Caco-2 (cell line): ENCODE data around the gene AMBRA1. TPM values are rescaled to one million over a fixed set of nuclear protein-coding genes. Genes with fewer than 3 reads are reported as not detected.

Experiments
- BruUV-seq: library from RNA; stranded (reverse); fragments of 400-500 nt; replicated peaks from 2 replicates; lab custom pipeline; 2021; lab: Mats Ljungman, UMichigan
- CTCF ChIA-PET: fragments of 300-600 bp; sonication (Branson Sonifier 250); formaldehyde crosslinking; loops from one replicate; lab custom pipeline; 2022; ENCODE audit warnings: antibody characterized with exemption; lab: Charles Lee
- POLR2A ChIA-PET: fragments of 300-600 bp; sonication (Branson Sonifier 250); formaldehyde crosslinking; loops from one replicate; lab custom pipeline; 2022; ENCODE audit warnings: antibody characterized with exemption; lab: Charles Lee
- DNase-seq, 2 experiments: peaks; one replicate each; pipeline versions ENCODE4 v3.0.0 to v3.0.0-alpha.2; 2020 to 2022
- H3K27me3 ChIP-seq: replicated peaks from 2 replicates; pipeline ENCODE4 v1.6.0; 2011; ENCODE audit warnings: low read length; ENCODE audit not compliant: control insufficient read depth, insufficient read depth
- H3K36me3 ChIP-seq: 2 replicates; pipeline ENCODE4 v1.5.1; 2011; ENCODE audit warnings: low read length; ENCODE audit not compliant: control insufficient read depth, insufficient read depth
- H3K4me1 ChIP-seq: fragments of 250-450 bp; sonication (Bioruptor Pico); 2 replicates; pipeline ENCODE4 v1.5.1; 2020; ENCODE audit warnings: mild to moderate bottlenecking
- H3K4me3 ChIP-seq: 2 replicates; pipeline ENCODE4 v1.5.1; 2011; ENCODE audit warnings: low read depth, mild to moderate bottlenecking, control low read depth, low read length
- H3K9me3 ChIP-seq: fragments of 250-450 bp; sonication (Bioruptor Pico); 2 replicates; pipeline ENCODE4 v1.5.1; 2020; ENCODE audit warnings: mild to moderate bottlenecking, moderate library complexity
- H3K27ac Mint-ChIP-seq: one replicate; pipeline ENCODE4 v1.8.0; 2022; ENCODE audit warnings: mixed read lengths; ENCODE audit not compliant: unreplicated experiment
- H3K27me3 Mint-ChIP-seq: one replicate; pipeline ENCODE4 v1.8.0; 2022; ENCODE audit warnings: mixed read lengths; ENCODE audit not compliant: insufficient read depth, unreplicated experiment
- H3K36me3 Mint-ChIP-seq: one replicate; pipeline ENCODE4 v1.8.0; 2022; ENCODE audit warnings: mild to moderate bottlenecking, mixed read lengths; ENCODE audit not compliant: insufficient read depth, unreplicated experiment
- H3K4me1 Mint-ChIP-seq: one replicate; pipeline ENCODE4 v1.8.0; 2022; ENCODE audit warnings: low read depth, mixed read lengths; ENCODE audit not compliant: unreplicated experiment
- H3K4me3 Mint-ChIP-seq: one replicate; pipeline ENCODE4 v1.8.0; 2022; ENCODE audit warnings: mild to moderate bottlenecking, moderate library complexity, mixed read lengths; ENCODE audit not compliant: unreplicated experiment
- H3K9me3 Mint-ChIP-seq: one replicate; pipeline ENCODE4 v1.8.0; 2022; ENCODE audit warnings: mixed read lengths; ENCODE audit not compliant: unreplicated experiment
- intact Hi-C: fragments of 100-400 bp; cut with micrococcal nuclease; formaldehyde crosslinking; loops from one replicate; pipeline ENCODE4 v1.10.0; 2022; ENCODE audit not compliant: unreplicated experiment
- total RNA-seq: library from RNA; stranded (reverse); gene quantifications from 2 replicates; pipeline ENCODE4 v1.2.3, GENCODE V29; 2022
- TF ChIP-seq, protein P1 (sequence below), 2 experiments: fragments of 200-600 bp in 1 of 2; IDR thresholded peaks; 1 replicate in 1 of 2; 2 replicates in 1 of 2; pipeline versions ENCODE4 v1.5.1 to v1.8.0; 2011 to 2022; ENCODE audit warnings: antibody characterized with exemption in 1 of 2, control low read depth in 1 of 2, inconsistent platforms in 1 of 2, low read depth in 1 of 2, low read length in 1 of 2, mild to moderate bottlenecking in 1 of 2, moderate library complexity in 1 of 2; ENCODE audit not compliant: insufficient read depth in 1 of 2, severe bottlenecking in 1 of 2, unreplicated experiment in 1 of 2

AMBRA1 gene
- total RNA-seq, 1 experiment from 2014 or later, result 48.1 TPM

DNA sequence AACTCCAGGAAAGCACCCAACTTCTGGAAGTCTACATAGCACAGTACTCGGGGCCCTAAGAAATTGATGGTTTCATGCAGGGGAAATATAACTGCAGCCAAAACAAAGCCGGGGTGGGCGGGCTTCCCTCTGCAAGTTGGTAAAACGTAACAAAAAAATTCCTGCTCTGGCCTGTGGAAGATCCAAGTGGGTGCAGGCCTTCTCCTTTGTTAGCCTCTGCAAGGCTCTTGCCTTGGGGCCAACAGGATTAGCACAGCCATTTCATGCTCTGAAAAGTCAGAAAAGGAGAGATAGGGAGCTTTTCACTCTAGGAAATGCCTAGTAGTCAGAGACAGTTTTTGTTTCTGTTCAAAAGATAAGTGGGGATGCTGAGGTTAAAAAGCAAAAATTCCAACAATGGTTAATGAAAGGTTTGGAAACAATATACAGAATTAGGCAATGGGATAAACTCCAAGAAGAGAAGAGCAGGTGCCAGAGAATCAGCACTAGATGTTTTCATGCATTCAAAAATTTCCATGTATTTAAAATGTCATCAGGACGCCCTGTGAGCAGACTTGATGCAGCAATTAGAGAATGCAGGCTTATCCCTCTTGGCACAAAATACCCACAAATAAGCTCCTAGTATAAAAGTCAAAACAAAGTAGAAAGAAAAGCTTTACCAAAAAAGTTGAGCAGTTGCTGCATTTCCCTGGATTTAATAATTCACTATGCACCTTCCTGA, 130.0 kb downstream of the AMBRA1 start:
- H3K4me3 Mint-ChIP-seq, result no peak overlapping the region
- H3K9me3 ChIP-seq, result no peaks in the 10 kb centered on the region
- ChIA-PET CTCF (interaction anchor here (0.5 kb wide), 1 partner anchor 17 kb away, joined by 3 read pairs; no protein-coding TSS in a partner anchor), POLR2A (no interaction called here)
- no peaks in the 10 kb centered on the region; the same call in 1 of the 2 replicates for H3K36me3 ChIP-seq
- H3K36me3 Mint-ChIP-seq, result peaks cover 23% of the 10 kb centered on the region
- intact Hi-C loops, result no loop called here
- peaks cover 25% of the 10 kb centered on the region for H3K4me1 ChIP-seq
- peaks cover 15% of the 10 kb centered on the region for H3K4me1 Mint-ChIP-seq
- H3K27me3 ChIP-seq, result no peaks in the 10 kb centered on the region
- TF ChIP-seq, protein P1, sequence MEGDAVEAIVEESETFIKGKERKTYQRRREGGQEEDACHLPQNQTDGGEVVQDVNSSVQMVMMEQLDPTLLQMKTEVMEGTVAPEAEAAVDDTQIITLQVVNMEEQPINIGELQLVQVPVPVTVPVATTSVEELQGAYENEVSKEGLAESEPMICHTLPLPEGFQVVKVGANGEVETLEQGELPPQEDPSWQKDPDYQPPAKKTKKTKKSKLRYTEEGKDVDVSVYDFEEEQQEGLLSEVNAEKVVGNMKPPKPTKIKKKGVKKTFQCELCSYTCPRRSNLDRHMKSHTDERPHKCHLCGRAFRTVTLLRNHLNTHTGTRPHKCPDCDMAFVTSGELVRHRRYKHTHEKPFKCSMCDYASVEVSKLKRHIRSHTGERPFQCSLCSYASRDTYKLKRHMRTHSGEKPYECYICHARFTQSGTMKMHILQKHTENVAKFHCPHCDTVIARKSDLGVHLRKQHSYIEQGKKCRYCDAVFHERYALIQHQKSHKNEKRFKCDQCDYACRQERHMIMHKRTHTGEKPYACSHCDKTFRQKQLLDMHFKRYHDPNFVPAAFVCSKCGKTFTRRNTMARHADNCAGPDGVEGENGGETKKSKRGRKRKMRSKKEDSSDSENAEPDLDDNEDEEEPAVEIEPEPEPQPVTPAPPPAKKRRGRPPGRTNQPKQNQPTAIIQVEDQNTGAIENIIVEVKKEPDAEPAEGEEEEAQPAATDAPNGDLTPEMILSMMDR (IDR thresholded peaks at IDR 0.05; ENCODE audit: insufficient read depth in 1 of 2, low read depth in 1 of 2, low read length in 1 of 2, severe bottlenecking in 1 of 2, unreplicated experiment in 1 of 2), result no peak
- no peaks in the 10 kb centered on the region for H3K27me3 Mint-ChIP-seq
- no peak overlapping the region for H3K27ac Mint-ChIP-seq
- no peak overlapping the region for H3K4me3 ChIP-seq
- BruUV-seq, result no TSS peak
- H3K9me3 Mint-ChIP-seq, result no peaks in the 10 kb centered on the region
- DNase-seq, result no peak

DNA sequence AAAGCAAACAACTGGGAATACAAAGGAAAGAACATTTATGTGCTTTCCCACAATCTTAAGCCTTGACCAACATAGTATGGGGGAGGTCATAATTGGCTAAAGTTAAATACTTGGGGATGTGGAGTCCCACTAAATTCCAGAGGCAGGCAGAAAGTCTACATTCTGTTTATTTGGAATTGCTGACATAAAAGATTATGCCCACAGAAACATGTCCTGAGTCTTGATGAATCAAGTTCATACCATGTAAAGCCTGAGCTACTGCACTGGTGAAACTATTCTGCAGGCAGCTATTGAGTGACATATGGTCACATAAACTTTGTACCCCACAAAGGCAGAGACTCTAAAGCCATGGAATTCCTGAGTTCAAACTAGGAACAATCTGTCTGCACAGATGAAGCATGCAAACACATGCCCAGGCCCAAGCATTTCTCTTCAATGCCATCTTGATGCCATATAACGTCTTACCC, 132.3 kb downstream of the AMBRA1 start:
- Histone ChIP-seq H3K4me3 (no peak overlapping the region), H3K36me3 (no peaks in the 10 kb centered on the region; the same call in 1 of the 2 replicates), H3K27me3 (no peaks in the 10 kb centered on the region), H3K9me3 (no peaks in the 10 kb centered on the region), H3K4me1 (peaks cover 25% of the 10 kb centered on the region)
- Mint-ChIP-seq H3K27me3 (no peaks in the 10 kb centered on the region), H3K4me1 (peaks cover 14% of the 10 kb centered on the region), H3K36me3 (peaks cover 21% of the 10 kb centered on the region), H3K27ac (no peak overlapping the region), H3K9me3 (no peaks in the 10 kb centered on the region), H3K4me3 (no peak overlapping the region)
- POLR2A ChIA-PET, result no interaction called here
- intact Hi-C loops, result no loop called here
- DNase-seq, result no peak
- CTCF ChIA-PET, result interaction anchor here (0.6 kb wide), 1 partner anchor 126 kb away, joined by 4 read pairs; no protein-coding TSS in a partner anchor
- no TSS peak for BruUV-seq
- TF ChIP-seq, protein P1 (IDR thresholded peaks at IDR 0.05; ENCODE audit: insufficient read depth in 1 of 2, low read depth in 1 of 2, low read length in 1 of 2, severe bottlenecking in 1 of 2, unreplicated experiment in 1 of 2), result no peak

DNA sequence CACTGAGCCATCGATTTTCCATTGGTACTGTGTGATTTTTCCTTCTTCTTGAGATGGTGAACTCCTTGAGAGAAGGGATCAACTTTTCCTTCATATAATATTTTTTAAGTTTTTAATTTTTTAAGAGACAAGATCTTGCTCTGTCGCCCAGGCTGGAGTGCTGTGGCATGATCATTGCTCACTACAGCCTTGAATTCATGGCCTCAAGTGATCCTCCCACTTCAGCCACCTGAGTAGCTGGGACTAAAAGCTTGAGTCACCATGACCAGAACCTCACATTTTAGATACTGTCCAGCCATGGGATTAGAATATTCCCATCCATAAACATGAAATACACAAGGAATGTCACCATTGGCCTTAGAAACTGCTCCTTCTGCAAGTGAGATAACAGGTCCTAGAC, 135.3 kb downstream of the AMBRA1 start:
- Histone ChIP-seq H3K27me3 (no peaks in the 10 kb centered on the region), H3K36me3 (no peaks in the 10 kb centered on the region), H3K9me3 (no peaks in the 10 kb centered on the region), H3K4me3 (no peak overlapping the region), H3K4me1 (peaks cover 10% of the 10 kb centered on the region; the same call in 1 of the 2 replicates)
- CTCF ChIA-PET, result interaction anchor here (1.0 to 1.1 kb wide), 2 partner anchors 31 to 67 kb away, joined by 3 to 4 read pairs; partner anchors contain the start of gene CHRM4
- intact Hi-C loops, result no loop called here
- Mint-ChIP-seq H3K27me3 (no peaks in the 10 kb centered on the region), H3K36me3 (peaks cover 15% of the 10 kb centered on the region), H3K4me3 (no peak overlapping the region), H3K27ac (no peak overlapping the region), H3K4me1 (no peaks in the 10 kb centered on the region), H3K9me3 (no peaks in the 10 kb centered on the region)
- TF ChIP-seq, protein P1 (IDR thresholded peaks at IDR 0.05; ENCODE audit: insufficient read depth in 1 of 2, low read depth in 1 of 2, low read length in 1 of 2, severe bottlenecking in 1 of 2, unreplicated experiment in 1 of 2), result no peak
- POLR2A ChIA-PET, result no interaction called here
- no TSS peak for BruUV-seq
- DNase-seq, result no peak
